Measurements from ENCODE around the gene CCDC178.

DNA sequence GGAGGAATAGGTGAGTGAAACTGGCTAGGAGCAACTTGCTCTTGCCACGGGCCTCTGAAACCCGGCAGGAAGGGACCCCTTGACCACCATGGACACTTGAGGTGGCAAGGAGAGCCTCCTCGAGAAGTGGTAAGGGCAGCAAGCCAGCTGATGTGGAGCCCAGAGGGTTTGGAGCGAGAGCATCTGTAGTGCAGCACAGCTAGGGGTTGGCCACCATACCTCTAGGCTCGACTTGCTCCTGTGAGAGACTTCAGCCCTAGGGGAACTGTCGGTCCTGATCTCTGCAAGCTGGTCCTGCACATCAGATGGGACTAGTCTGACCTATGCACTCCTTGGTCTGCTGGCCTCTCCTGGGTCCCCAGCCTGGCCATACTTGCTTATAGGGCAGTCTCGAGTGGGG, 158.4 kb downstream of the CCDC178 start:
- TF ChIP-seq YY1 (IDR thresholded peaks at IDR 0.05; ENCODE audit: insufficient read depth, insufficient read length) (no peak), SUZ12 (IDR thresholded peaks at IDR 0.05; ENCODE audit: extremely low read depth, insufficient read depth, insufficient read length) (no peak)
